ENCODE data around the gene RASA2.
"Not testable (repeated sequence)": the region's sequence is repeated elsewhere in the genome, so short reads cannot be mapped to it uniquely, and the experiment has no call there.

The RASA2 gene

DNA sequence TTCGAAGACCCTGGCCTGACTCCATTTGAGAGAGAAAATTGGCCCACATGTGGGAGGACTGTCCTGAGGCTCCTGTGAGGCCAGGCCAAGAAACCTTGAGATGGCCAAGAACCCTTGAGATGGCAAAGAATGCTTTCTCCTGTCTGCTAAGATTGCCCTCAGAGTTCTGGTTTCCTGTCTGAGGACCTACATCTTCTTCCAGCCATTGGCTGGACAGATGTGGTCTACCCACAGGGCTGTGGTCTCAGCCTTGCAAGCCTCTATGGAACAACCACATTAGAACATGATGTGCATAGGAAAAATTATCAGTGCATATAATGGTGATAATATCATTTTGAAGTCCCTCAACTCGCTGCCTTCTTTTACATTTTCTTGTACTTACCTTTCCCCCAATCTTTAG, 10.8 kb upstream of the RASA2 start:
- TF ChIP-seq, protein P1, sequence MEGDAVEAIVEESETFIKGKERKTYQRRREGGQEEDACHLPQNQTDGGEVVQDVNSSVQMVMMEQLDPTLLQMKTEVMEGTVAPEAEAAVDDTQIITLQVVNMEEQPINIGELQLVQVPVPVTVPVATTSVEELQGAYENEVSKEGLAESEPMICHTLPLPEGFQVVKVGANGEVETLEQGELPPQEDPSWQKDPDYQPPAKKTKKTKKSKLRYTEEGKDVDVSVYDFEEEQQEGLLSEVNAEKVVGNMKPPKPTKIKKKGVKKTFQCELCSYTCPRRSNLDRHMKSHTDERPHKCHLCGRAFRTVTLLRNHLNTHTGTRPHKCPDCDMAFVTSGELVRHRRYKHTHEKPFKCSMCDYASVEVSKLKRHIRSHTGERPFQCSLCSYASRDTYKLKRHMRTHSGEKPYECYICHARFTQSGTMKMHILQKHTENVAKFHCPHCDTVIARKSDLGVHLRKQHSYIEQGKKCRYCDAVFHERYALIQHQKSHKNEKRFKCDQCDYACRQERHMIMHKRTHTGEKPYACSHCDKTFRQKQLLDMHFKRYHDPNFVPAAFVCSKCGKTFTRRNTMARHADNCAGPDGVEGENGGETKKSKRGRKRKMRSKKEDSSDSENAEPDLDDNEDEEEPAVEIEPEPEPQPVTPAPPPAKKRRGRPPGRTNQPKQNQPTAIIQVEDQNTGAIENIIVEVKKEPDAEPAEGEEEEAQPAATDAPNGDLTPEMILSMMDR (IDR thresholded peaks at IDR 0.05), result no peak
- no peak for TF ChIP-seq ZFX (IDR thresholded peaks at IDR 0.05; ENCODE audit: borderline replicate concordance)
- no peak overlapping the region for H3K27ac ChIP-seq

GRCh38 chr3:141477224-141477623, 9.6 kb upstream of the RASA2 start:
- no peak for TF ChIP-seq ZFX (IDR thresholded peaks at IDR 0.05; ENCODE audit: borderline replicate concordance)
- TF ChIP-seq, protein P1 (IDR thresholded peaks at IDR 0.05), result no peak
- no peak overlapping the region for H3K27ac ChIP-seq

- TF ChIP-seq ZFX (IDR thresholded peaks at IDR 0.05; ENCODE audit: borderline replicate concordance), result no peak
- TF ChIP-seq, protein P1 (IDR thresholded peaks at IDR 0.05), result no peak
- no peak overlapping the region for H3K27ac ChIP-seq
These were observed 8.7 kb upstream of the RASA2 start for GRCh38 chr3:141478139-141478538.

- H3K27ac ChIP-seq, result not testable (repeated sequence)
These were observed 8.0 kb upstream of the RASA2 start for GRCh38 chr3:141478840-141479239.

DNA sequence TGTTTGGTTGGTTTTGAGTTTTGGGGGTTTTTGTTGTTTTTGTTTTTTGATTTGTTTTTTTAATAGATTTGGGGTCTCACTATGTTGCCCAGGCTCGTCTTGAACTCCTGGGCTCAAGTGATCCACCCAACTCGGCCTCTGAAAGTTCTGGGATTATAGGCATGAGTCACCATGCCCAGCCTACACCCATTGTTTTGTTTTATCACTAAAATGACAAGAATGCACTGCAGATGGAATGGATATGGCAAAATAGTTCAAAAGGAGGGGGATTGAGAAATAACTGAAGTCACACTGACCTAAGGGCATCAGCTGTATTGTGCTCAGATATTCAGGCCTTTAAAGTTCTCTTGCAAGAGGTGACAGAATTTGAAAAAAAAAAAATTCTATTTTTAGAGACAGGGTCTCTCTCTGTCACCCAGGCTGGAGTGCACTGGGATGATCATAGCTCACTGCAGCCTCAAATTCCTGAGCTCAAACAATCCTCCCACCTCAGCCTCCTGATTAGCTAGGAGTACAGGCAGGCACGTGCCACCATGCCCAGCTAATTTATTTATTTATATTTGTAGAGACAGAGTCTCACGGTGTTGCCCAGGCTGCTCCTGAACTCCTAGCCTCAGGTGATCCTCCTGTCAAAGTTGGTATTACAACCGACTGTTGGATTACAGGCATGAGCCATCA, 4.4 kb upstream of the RASA2 start:
- no peak overlapping the region for H3K27ac ChIP-seq
- TF ChIP-seq ZFX (IDR thresholded peaks at IDR 0.05; ENCODE audit: borderline replicate concordance), result no peak
- TF ChIP-seq, protein P1 (IDR thresholded peaks at IDR 0.05), result no peak

- TF ChIP-seq ZFX (IDR thresholded peaks at IDR 0.05; ENCODE audit: borderline replicate concordance), result no peak
- TF ChIP-seq, protein P1 (IDR thresholded peaks at IDR 0.05), result no peak
- no peak overlapping the region for H3K27ac ChIP-seq
These were observed 2.0 kb upstream of the RASA2 start for GRCh38 chr3:141484701-141485287.

- no peak overlapping the region for H3K27ac ChIP-seq
- TF ChIP-seq ZFX (IDR thresholded peaks at IDR 0.05; ENCODE audit: borderline replicate concordance), result no peak
- TF ChIP-seq, protein P1 (IDR thresholded peaks at IDR 0.05), result no peak
These were observed 959 bp upstream of the RASA2 start for GRCh38 chr3:141485641-141486495.

All from 22Rv1 (cell line).